GM15510 (cell line): ENCODE data around the gene PPM1F.

Experiments used
- POLR2A ChIP-seq: IDR thresholded peaks from 3 replicates; pipeline ENCODE4 v1.6.1; 2011; ENCODE audit warnings: borderline replicate concordance; ENCODE audit not compliant: insufficient read length; ENCODE audit errors: extremely low read depth

Gene PPM1F, protein sequence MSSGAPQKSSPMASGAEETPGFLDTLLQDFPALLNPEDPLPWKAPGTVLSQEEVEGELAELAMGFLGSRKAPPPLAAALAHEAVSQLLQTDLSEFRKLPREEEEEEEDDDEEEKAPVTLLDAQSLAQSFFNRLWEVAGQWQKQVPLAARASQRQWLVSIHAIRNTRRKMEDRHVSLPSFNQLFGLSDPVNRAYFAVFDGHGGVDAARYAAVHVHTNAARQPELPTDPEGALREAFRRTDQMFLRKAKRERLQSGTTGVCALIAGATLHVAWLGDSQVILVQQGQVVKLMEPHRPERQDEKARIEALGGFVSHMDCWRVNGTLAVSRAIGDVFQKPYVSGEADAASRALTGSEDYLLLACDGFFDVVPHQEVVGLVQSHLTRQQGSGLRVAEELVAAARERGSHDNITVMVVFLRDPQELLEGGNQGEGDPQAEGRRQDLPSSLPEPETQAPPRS

DNA sequence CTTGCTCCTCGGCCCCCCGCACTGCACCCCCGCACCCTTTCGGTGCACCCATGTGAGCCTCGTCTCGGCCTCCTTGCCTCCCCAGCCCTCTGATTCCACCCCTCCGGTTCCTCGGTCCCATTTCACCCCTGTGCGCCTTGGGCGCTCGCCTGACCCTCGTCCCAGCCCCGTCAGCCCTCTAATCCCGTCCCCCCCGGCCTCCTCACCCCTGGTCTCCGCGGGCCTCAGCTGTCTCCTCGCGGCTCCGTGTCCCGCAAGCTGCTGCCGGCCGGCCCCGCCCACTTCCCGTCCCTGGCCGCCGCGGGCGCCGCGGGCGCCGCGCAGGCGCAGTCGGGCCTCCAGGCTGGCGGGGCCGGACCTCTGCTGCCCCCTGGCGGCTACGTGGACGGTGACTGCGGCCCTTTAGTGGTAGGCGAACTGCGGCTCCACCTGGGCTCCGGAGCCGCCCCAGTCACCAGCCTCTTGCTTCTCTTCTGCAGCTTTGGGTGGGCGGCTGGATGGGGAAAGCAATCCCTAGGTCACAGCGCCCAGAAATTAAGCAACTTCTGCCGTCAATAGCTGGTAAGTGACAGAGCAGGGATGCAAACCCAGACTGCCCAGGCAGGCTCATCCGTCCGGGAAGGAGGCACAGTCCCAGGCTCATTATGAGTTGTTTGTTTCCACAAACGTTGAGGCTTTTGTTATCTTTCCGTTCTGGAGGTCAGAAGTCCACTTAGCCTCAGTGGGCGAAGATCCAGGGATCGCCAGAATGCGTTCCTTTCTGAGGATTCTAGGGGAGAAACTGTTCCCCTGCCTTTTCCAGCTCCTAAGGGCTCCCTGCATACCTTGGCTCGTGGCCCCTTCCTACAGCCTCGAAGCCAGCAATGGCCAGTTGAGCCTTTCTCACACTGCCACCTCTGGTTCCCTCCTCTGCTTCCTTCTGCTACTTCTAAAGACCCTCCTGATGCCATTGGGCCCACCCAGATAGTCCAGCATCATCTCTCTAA lies at the start of gene PPM1F:
Gene PPM1F, minus strand, starts transcription at position 263 of the 986 bp plus-strand sequence. CDS start 6,800 bp downstream, outside the sequence.
- TF ChIP-seq POLR2A = peak; percentile 55

DNA sequence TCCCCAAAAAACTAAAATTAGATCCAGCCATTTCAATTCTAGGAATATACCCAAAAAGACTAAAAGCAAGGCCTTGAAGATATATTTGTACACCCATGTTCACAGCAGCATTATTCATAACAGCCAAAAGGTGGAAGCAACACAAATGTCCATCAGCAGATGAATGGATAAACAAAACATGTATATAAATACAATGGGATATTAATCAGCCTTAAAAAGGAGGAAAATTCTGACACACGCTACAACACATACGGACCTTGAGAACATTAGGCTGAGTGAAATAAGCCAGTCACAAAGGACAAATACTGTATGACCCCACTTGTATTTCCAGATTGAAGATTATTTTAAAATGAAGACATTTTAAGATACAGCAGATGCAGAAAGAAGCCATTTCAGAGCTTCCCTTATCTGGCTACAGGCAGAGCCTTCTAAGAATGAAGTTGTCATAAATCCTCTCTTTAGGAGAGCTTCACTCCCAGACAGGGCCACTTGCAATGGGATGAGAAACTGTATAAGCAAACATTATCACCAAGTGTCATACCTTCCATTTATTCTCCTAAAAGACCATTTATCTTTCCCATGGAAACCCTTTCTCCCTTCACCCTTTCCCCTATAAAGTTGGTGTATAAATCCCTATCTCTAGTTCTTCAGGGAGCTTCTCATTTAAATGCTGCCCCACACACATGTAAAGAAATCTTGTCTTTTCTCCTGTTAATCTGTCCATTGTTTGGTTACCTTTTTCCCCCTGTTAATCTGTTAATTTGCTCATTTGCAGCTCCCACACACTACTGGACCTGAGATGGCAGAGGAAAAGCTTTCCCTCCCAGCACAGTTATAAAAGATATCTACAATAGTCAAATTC lies 49.2 kb upstream of the PPM1F start:
- no peak for TF ChIP-seq POLR2A

- no peak for TF ChIP-seq POLR2A
Measured at GRCh38 chr22:21998595-21999247, 46.1 kb upstream of the PPM1F start.

GRCh38 chr22:21996175-21996720 lies 43.6 kb upstream of the PPM1F start:
- TF ChIP-seq POLR2A = no peak

- no peak for TF ChIP-seq POLR2A
Measured at GRCh38 chr22:21995660-21996059, 43.0 kb upstream of the PPM1F start.

DNA sequence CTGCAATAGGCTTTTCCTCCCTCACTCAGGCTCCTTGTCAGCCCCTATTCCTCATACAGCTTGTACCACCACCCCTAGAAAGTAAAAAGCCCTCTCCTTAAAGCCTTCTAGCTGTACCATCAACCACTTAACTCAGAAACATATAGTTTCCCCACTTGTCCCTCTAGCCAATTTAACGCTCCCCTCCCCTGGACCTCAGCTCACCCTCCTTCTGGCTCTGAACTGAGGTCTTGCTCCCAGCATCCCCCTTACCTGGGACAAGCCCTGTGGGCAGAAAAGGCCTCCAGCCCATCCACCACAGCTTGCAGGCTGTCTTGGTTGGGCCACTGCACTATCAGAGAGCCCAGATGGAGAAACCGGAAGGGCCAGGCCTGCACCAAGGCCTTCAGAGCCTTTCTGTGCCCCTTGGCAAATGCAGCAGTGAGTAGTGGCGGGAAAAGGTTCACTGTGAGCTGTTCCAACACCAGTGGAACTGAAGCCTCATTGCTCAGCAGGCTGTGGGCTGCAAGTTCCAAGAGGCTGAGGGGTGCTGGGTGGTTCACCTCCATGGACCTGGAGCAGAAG lies 42.3 kb upstream of the PPM1F start:
- no peak for TF ChIP-seq POLR2A

- TF ChIP-seq POLR2A = no peak
Measured at GRCh38 chr22:21992593-21993237, 40.1 kb upstream of the PPM1F start.

GRCh38 chr22:21991774-21992173 lies 39.1 kb upstream of the PPM1F start:
- no peak for TF ChIP-seq POLR2A

GRCh38 chr22:21991304-21991596 lies 38.6 kb upstream of the PPM1F start:
- no peak for TF ChIP-seq POLR2A

GRCh38 chr22:21990445-21991303 lies 38.0 kb upstream of the PPM1F start:
- TF ChIP-seq POLR2A = no peak

GRCh38 chr22:21989049-21989448 lies 36.4 kb upstream of the PPM1F start:
- TF ChIP-seq POLR2A = no peak

GRCh38 chr22:21985214-21985613 lies 32.6 kb upstream of the PPM1F start:
- no peak for TF ChIP-seq POLR2A

- no peak for TF ChIP-seq POLR2A
Measured at GRCh38 chr22:21984793-21985192, 32.1 kb upstream of the PPM1F start.
